Measurements from ENCODE around the gene PARN. TPM values are rescaled to one million over a fixed set of nuclear protein-coding genes. Genes with fewer than 3 reads are reported as not detected.
"Not testable (repeated sequence)": the region's sequence is repeated elsewhere in the genome, so short reads cannot be mapped to it uniquely, and the experiment has no call there.

The PARN gene
- polyA plus RNA-seq, 1 experiment, result 18.5 TPM

DNA sequence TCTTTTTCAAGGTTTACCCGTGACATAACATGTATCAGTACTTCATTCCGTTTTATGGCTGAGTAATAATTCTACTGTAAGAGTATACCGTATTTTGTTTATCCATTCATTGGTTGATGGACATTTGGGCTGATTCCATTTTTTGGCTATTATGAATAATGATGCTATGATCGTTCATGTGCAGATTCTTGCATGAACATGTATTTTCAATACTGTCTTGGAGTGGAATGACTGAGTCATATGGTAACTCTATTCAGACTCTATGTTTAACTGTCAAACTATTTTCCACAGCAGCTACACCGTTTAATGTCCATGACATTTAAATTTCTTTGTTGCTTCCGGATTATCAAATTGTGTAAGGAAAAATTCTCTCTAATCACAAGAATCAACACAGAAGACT, 20.6 kb upstream of the PARN start:
- Histone ChIP-seq H3K4me3 (ENCODE audit: low read depth, low read length) (no peak overlapping the region), H3K36me3 (ENCODE audit: control insufficient read depth, insufficient read depth, low read length) (peaks cover 12% of the 10 kb centered on the region), H3K27me3 (ENCODE audit: control insufficient read depth, insufficient read depth, low read length) (no peaks in the 10 kb centered on the region)
- CTCF ChIA-PET, result no interaction called here
- TF ChIP-seq, protein P1, sequence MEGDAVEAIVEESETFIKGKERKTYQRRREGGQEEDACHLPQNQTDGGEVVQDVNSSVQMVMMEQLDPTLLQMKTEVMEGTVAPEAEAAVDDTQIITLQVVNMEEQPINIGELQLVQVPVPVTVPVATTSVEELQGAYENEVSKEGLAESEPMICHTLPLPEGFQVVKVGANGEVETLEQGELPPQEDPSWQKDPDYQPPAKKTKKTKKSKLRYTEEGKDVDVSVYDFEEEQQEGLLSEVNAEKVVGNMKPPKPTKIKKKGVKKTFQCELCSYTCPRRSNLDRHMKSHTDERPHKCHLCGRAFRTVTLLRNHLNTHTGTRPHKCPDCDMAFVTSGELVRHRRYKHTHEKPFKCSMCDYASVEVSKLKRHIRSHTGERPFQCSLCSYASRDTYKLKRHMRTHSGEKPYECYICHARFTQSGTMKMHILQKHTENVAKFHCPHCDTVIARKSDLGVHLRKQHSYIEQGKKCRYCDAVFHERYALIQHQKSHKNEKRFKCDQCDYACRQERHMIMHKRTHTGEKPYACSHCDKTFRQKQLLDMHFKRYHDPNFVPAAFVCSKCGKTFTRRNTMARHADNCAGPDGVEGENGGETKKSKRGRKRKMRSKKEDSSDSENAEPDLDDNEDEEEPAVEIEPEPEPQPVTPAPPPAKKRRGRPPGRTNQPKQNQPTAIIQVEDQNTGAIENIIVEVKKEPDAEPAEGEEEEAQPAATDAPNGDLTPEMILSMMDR (IDR thresholded peaks at IDR 0.05; ENCODE audit: insufficient read depth, low read depth, low read length), result no peak
- POLR2A ChIA-PET, result no interaction called here
- no peak for DNase-seq (ENCODE audit: low read depth)

DNA sequence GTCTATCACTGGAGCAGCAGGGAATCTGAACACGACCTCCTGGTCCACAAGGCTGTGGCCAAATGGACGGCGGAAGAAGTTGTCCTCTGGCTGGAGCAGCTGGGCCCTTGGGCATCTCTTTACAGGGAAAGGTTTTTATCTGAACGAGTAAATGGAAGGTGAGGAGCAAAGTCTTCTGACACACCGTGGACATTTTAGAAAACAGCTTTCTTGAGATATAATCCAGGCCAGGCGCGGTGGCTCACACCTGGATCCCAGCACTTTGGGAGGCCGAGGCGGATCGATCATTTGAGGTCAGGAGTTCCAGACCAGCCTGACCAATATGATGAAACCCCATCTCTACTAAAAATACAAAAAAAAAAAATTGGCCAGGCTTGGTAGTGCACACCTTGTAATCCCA, 19.8 kb upstream of the PARN start:
- Histone ChIP-seq H3K27me3 (ENCODE audit: control insufficient read depth, insufficient read depth, low read length) (no peaks in the 10 kb centered on the region), H3K4me3 (ENCODE audit: low read depth, low read length) (no peak overlapping the region), H3K36me3 (ENCODE audit: control insufficient read depth, insufficient read depth, low read length) (peaks cover 16% of the 10 kb centered on the region)
- ChIA-PET POLR2A (no interaction called here), CTCF (interaction anchor here (0.6 to 1.3 kb wide), 2 partner anchors 9 to 488 kb away, joined by 3 to 5 read pairs; no protein-coding TSS in a partner anchor)
- no peak for DNase-seq (ENCODE audit: low read depth)
- TF ChIP-seq, protein P1 (IDR thresholded peaks at IDR 0.05; ENCODE audit: insufficient read depth, low read depth, low read length), result no peak

DNA sequence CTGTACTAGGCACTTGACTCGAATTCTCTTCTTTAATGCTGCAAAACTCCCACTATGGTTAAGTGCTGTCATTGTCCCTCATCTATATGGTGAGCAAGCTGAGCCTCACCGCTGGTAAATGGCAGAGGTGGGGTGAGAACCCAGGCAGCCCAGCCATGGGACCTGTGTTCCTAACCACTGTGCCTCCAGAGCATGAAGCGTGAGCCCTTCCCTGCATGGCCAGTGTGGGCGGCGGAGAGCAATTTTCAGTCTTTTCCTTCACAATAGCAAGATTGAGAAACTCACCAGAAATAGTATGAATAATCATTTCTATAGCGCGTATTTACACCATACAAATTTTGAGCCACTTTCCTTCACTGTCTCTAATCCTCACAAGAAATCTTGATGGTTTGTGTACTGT, 11.9 kb upstream of the PARN start:
- ChIA-PET CTCF (interaction anchor here (1.5 kb wide), 1 partner anchor 8 kb away, joined by 5 read pairs; no protein-coding TSS in a partner anchor), POLR2A (no interaction called here)
- DNase-seq (ENCODE audit: low read depth), result no peak
- TF ChIP-seq, protein P1 (IDR thresholded peaks at IDR 0.05; ENCODE audit: insufficient read depth, low read depth, low read length), result no peak
- no peak overlapping the region for H3K4me3 ChIP-seq (ENCODE audit: low read depth, low read length)
- no peaks in the 10 kb centered on the region for H3K27me3 ChIP-seq (ENCODE audit: control insufficient read depth, insufficient read depth, low read length)
- peaks cover 12% of the 10 kb centered on the region for H3K36me3 ChIP-seq (ENCODE audit: control insufficient read depth, insufficient read depth, low read length)

DNA sequence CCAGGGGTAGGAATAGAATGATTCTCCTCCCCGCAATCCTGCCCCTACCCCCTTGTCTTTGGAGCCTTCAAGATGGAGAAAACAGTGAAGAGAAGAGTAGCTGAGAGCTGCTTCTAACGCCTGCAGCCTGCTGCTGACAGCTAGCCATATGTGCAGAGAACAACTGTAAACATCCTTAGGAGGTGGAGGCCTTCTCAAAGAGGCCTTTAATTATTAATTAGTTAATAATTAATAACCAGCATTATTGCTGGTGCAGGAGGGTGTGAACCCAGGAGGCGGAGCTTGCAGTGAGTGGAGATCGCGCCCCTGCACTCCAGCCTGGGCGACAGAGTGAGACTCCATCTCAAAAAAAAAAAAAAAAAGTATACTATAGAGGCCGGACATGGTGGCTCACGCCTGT, 11.1 kb upstream of the PARN start:
- ChIA-PET POLR2A (no interaction called here), CTCF (interaction anchor here (1.5 kb wide), 1 partner anchor 8 kb away, joined by 5 read pairs; no protein-coding TSS in a partner anchor)
- Histone ChIP-seq H3K4me3 (ENCODE audit: low read depth, low read length) (no peak overlapping the region), H3K36me3 (ENCODE audit: control insufficient read depth, insufficient read depth, low read length) (peaks cover 12% of the 10 kb centered on the region), H3K27me3 (ENCODE audit: control insufficient read depth, insufficient read depth, low read length) (no peaks in the 10 kb centered on the region)
- TF ChIP-seq, protein P1 (IDR thresholded peaks at IDR 0.05; ENCODE audit: insufficient read depth, low read depth, low read length), result no peak
- no peak for DNase-seq (ENCODE audit: low read depth)

DNA sequence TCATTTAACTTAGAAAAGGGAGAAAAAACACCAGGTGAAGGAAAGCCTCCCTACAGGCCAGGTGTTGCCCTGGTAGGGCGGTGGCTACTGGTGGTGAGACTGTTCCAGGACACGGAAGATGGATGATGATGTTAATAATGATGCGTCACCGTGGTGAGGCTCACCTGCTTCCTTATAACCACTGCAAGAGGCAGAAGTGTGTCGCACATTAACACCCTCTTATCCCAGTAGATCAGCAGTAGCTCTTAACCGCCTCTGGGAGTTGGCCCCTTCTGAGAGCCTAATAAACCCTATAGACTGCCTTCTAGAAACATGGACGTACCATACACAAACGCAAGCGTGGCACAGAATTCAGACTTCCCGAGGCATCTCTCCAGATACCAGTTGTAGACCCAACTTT, 10.5 kb upstream of the PARN start:
- Histone ChIP-seq H3K4me3 (ENCODE audit: low read depth, low read length) (no peak overlapping the region), H3K27me3 (ENCODE audit: control insufficient read depth, insufficient read depth, low read length) (no peaks in the 10 kb centered on the region), H3K36me3 (ENCODE audit: control insufficient read depth, insufficient read depth, low read length) (peaks cover 12% of the 10 kb centered on the region)
- ChIA-PET CTCF (interaction anchor here (1.5 kb wide), 1 partner anchor 9 kb away, joined by 5 read pairs; no protein-coding TSS in a partner anchor), POLR2A (no interaction called here)
- DNase-seq (ENCODE audit: low read depth), result no peak
- TF ChIP-seq, protein P1 (IDR thresholded peaks at IDR 0.05; ENCODE audit: insufficient read depth, low read depth, low read length), result no peak

DNA sequence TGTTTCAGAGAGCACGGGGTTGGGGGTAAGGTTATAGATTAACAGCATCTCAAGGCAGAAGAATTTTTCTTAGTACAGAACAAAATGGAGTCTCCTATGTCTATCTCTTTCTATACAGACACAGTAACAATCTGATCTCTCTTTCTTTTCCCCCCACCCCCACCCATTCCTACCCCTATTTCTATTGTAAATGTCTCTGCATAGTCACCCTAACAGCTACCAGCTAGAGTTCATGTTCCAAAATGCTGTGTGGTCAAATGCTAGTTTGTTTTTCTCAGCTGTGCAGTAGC, 6.8 kb upstream of the PARN start:
- DNase-seq (ENCODE audit: low read depth); H3K4me3 ChIP-seq (ENCODE audit: low read depth, low read length); CTCF ChIA-PET; H3K27me3 ChIP-seq (ENCODE audit: control insufficient read depth, insufficient read depth, low read length); POLR2A ChIA-PET; H3K36me3 ChIP-seq (ENCODE audit: control insufficient read depth, insufficient read depth, low read length): not testable (repeated sequence)

DNA sequence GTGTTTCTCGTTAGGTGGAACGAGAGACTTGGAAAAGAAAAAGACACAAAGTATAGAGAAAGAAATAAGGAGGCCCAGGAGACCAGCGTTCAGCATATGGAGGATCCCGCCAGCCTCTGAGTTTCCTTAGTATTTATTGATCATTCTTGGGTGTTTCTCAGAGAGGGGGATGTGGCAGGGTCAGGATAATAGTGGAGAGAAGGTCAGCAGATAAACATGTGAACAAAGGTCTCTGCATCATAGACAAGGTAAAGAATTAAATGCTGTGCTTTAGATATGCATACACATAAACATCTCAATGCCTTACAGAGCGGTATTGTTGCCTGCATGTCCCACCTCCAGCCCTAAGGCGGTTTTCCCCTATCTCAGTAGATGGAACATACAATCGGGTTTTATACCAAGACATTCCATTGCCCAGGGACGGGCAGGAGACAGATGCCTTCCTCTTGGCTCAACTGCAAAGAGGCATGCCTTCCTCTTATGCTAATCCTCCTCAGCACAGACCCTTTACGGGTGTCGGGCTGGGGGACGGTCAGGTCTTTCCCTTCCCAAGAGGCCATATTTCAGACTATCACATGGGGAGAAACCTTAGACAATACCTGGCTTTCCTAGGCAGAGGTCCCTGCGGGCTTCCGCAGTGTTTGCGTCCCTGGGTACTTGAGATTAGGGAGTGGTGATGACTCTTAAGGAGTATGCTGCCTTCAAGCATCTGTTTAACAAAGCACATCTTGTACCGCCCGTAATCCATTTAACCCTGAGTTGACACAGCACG, 6.3 kb upstream of the PARN start:
- CTCF ChIA-PET, POLR2A ChIA-PET: not testable (repeated sequence)

More for the DNA sequence above, 6.3 kb upstream of the PARN start:
- not testable (repeated sequence) for H3K36me3 ChIP-seq (ENCODE audit: control insufficient read depth, insufficient read depth, low read length); H3K27me3 ChIP-seq (ENCODE audit: control insufficient read depth, insufficient read depth, low read length); H3K4me3 ChIP-seq (ENCODE audit: low read depth, low read length); DNase-seq (ENCODE audit: low read depth)
